ENCODE data around the gene CNTNAP2. TPM values are rescaled to one million over a fixed set of nuclear protein-coding genes. Genes with fewer than 3 reads are reported as not detected.

Gene CNTNAP2
- total and polyA plus RNA-seq, 2 of the 13 experiments (the other 11 are each of a cell fraction or from before 2014, with no cell fraction given) = 0.40 to 0.42 TPM

GRCh38 chr7:148118371-148118770 lies 2001.8 kb downstream of the CNTNAP2 start:
- ATAC-seq = no peak
- no peaks in the 10 kb centered on the region for H3K9me3 ChIP-seq (ENCODE audit: low read length)
- no peak overlapping the region for H3K4me3 ChIP-seq (replicated peaks in 1 of 3; ENCODE audit: insufficient read depth in 1 of 3, low read depth in 2 of 3, low read length in 3 of 3)
- in situ Hi-C loops (cut with HindIII; ENCODE audit: extremely low pct_ligation_motif_present, low pct_unique_long_range_greater_than_20kb) (no loop called here), intact Hi-C loops (cut with micrococcal nuclease; ENCODE audit: unreplicated experiment) (no loop called here)
- CTCF ChIA-PET (ENCODE audit: low intra/inter-chr PET ratio, low total read pairs) = no interaction called here
- DNase-seq (ENCODE audit: low spot score) = no peak
- H3K27me3 ChIP-seq (ENCODE audit: control insufficient read depth in 1 of 2, insufficient read depth in 2 of 2, low read length in 2 of 2) = no peaks in the 10 kb centered on the region
- H2AFZ ChIP-seq (ENCODE audit: low read length) = no peak overlapping the region
- no peak overlapping the region for H3K4me2 ChIP-seq (ENCODE audit: low read depth, low read length)
- WGBS (ENCODE audit: low lambda C conversion rate) = 47% methylated on average over 5 of the region's 5 CpGs
- H3K36me3 ChIP-seq (replicated peaks in 1 of 2; ENCODE audit: control insufficient read depth in 1 of 2, insufficient read depth in 2 of 2, low read length in 2 of 2) = no peaks in the 10 kb centered on the region
- BruUV-seq (replicated peaks) = no TSS peak
- H4K20me1 ChIP-seq (ENCODE audit: insufficient read depth, low read length) = no peaks in the 10 kb centered on the region
- no peak overlapping the region for H3K9ac ChIP-seq (ENCODE audit: insufficient read depth, low read depth, low read length)
- no peak for FAIRE-seq
- POLR2A ChIA-PET = no interaction called here
- TF ChIP-seq ZBTB10 (CRISPR knock-in tag; IDR thresholded peaks at IDR 0.05; ENCODE audit: borderline replicate concordance) (no peak), PRDM15 (CRISPR knock-in tag; IDR thresholded peaks at IDR 0.05) (no peak), YY1 (IDR thresholded peaks at IDR 0.05; ENCODE audit: insufficient read depth, insufficient replicate concordance, low read depth, low read length) (no peak), ZSCAN9 (CRISPR knock-in tag; IDR thresholded peaks at IDR 0.05; ENCODE audit: borderline replicate concordance) (no peak), HINFP (CRISPR knock-in tag; IDR thresholded peaks at IDR 0.05; ENCODE audit: low read depth) (no peak), PHF21A (CRISPR knock-in tag; IDR thresholded peaks at IDR 0.05) (no peak), MAZ (IDR thresholded peaks at IDR 0.05; ENCODE audit: borderline replicate concordance, low read depth, low read length) (no peak), MAZ (CRISPR knock-in tag; IDR thresholded peaks at IDR 0.05; ENCODE audit: low read depth) (no peak), KLF15 (CRISPR knock-in tag; IDR thresholded peaks at IDR 0.05; ENCODE audit: borderline replicate concordance) (no peak), NCOA2 (CRISPR knock-in tag; IDR thresholded peaks at IDR 0.05) (no peak), FOXM1 (CRISPR knock-in tag; IDR thresholded peaks at IDR 0.05) (no peak), ELF4 (CRISPR knock-in tag; IDR thresholded peaks at IDR 0.05; ENCODE audit: borderline replicate concordance) (no peak), POLR2AphosphoS2 (IDR thresholded peaks at IDR 0.05; ENCODE audit: low read depth, low read length) (no peak)
- TF ChIP-seq, protein P1, sequence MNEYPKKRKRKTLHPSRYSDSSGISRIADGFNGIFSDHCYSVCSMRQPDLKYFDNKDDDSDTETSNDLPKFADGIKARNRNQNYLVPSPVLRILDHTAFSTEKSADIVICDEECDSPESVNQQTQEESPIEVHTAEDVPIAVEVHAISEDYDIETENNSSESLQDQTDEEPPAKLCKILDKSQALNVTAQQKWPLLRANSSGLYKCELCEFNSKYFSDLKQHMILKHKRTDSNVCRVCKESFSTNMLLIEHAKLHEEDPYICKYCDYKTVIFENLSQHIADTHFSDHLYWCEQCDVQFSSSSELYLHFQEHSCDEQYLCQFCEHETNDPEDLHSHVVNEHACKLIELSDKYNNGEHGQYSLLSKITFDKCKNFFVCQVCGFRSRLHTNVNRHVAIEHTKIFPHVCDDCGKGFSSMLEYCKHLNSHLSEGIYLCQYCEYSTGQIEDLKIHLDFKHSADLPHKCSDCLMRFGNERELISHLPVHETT (CRISPR knock-in tag; conservative IDR thresholded peaks at IDR 0.05) = no peak
- TF ChIP-seq, protein P2, sequence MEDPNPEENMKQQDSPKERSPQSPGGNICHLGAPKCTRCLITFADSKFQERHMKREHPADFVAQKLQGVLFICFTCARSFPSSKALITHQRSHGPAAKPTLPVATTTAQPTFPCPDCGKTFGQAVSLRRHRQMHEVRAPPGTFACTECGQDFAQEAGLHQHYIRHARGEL (CRISPR knock-in tag; IDR thresholded peaks at IDR 0.05) = no peak
- H3K4me1 ChIP-seq (ENCODE audit: insufficient read depth, low read length) = no peaks in the 10 kb centered on the region
- no peak overlapping the region for H3K27ac ChIP-seq (ENCODE audit: extremely low read length, insufficient read depth, low read length)
- H3K79me2 ChIP-seq (ENCODE audit: insufficient read depth, low read length) = no peaks in the 10 kb centered on the region
